A549 (cell line): Measurements from ENCODE around the gene COX19. TPM values are rescaled to one million over a fixed set of nuclear protein-coding genes. Genes with fewer than 3 reads are reported as not detected.

Experiments
- ATAC-seq, 2 experiments: fragments of 200-7000 bp in 1 of 2; fragments of >200 bp in 1 of 2; cut with Nextera tagmentation in 1 of 2; cut with Tn5 transposase in 1 of 2; 3 replicates each; pipeline versions ENCODE4 v1.8.0 to v1.9.1; 2018 to 2020; ENCODE audit warnings: mild to moderate bottlenecking in 1 of 2, moderate library complexity in 1 of 2
- CTCF ChIA-PET: fragments of 300-600 bp; sonication (Branson Sonifier 250); formaldehyde crosslinking; extraction: SDS; loops from one replicate; lab custom pipeline; 2021; ENCODE audit warnings: antibody characterized with exemption, inconsistent platforms; lab: Yijun Ruan, JAX
- POLR2A ChIA-PET: fragments of 350-600 bp; formaldehyde crosslinking; extraction: SDS; loops from one replicate; lab custom pipeline; 2021; ENCODE audit warnings: antibody characterized with exemption, inconsistent platforms; lab: Yijun Ruan, JAX
- DNase-seq, 2 experiments: peaks; one replicate each; pipeline versions ENCODE4 v3.0.0 to v3.0.0-alpha.2; 2011 to 2016; ENCODE audit warnings: low read depth in 1 of 2, low spot score in 1 of 2
- FAIRE-seq: peaks from 2 replicates; lab custom pipeline; 2011; peaks lifted over from hg19 to GRCh38; lab: Jason Lieb, UNC
- H3K27ac ChIP-seq, 2 experiments: fragments of >200 bp; sonication (Bioruptor Twin); formaldehyde crosslinking; 3 replicates each; pipeline ENCODE4 v1.5.1; 2016 to 2017
- H3K4me1 ChIP-seq: fragments of >200 bp; sonication (Bioruptor Twin); formaldehyde crosslinking; 3 replicates; pipeline ENCODE4 v1.6.1; 2016
- H3K4me2 ChIP-seq: fragments of >200 bp; sonication (Bioruptor Twin); formaldehyde crosslinking; 3 replicates; pipeline ENCODE4 v1.6.1; 2016
- H3K4me3 ChIP-seq: fragments of >200 bp; sonication (Bioruptor Twin); formaldehyde crosslinking; 3 replicates; pipeline ENCODE4 v1.5.1; 2016
- H3K9me3 ChIP-seq: fragments of >200 bp; sonication (Bioruptor Twin); formaldehyde crosslinking; 3 replicates; pipeline ENCODE4 v1.6.1; 2016
- BHLHE40 ChIP-seq: IDR thresholded peaks from 2 replicates; pipeline ENCODE4 v1.6.1; 2012; ENCODE audit warnings: low read depth, low read length, inconsistent platforms
- CBX2 ChIP-seq: fragments of 200-600 bp; sonication (generic); IDR thresholded peaks from 2 replicates; pipeline ENCODE4 v1.6.1; 2016; ENCODE audit warnings: low read depth, mild to moderate bottlenecking, borderline replicate concordance
- EHF ChIP-seq: fragments of 250-450 bp; sonication (Bioruptor Pico); IDR thresholded peaks from 2 replicates; pipeline ENCODE4 v1.5.0; 2020; ENCODE audit warnings: mild to moderate bottlenecking
- ESRRA ChIP-seq: fragments of 150-350 bp; IDR thresholded peaks from 2 replicates; pipeline ENCODE4 v1.6.1; 2014; ENCODE audit warnings: mild to moderate bottlenecking, low read length, borderline replicate concordance
- HDAC2 ChIP-seq: fragments of 200-600 bp; sonication (generic); IDR thresholded peaks from 2 replicates; pipeline ENCODE4 v1.6.1; 2016
- HOXB13 ChIP-seq: fragments of 250-450 bp; sonication (Bioruptor Pico); IDR thresholded peaks from 2 replicates; pipeline ENCODE4 v1.5.0; 2020; ENCODE audit warnings: low read depth, mild to moderate bottlenecking, moderate library complexity
- KDM1A ChIP-seq: fragments of 200-600 bp; sonication (generic); IDR thresholded peaks from 2 replicates; pipeline ENCODE4 v1.6.1; 2016; ENCODE audit warnings: low read depth, mild to moderate bottlenecking
- MAX ChIP-seq: IDR thresholded peaks from 2 replicates; pipeline ENCODE4 v1.6.1; 2012
- NFE2L2 ChIP-seq: fragments of 150-350 bp; conservative IDR thresholded peaks from 2 replicates; pipeline ENCODE4 v1.6.1; 2014; ENCODE audit warnings: low read length
- NR3C1 ChIP-seq: fragments of >200 bp; sonication (Bioruptor Twin); formaldehyde crosslinking; IDR thresholded peaks from 3 replicates; pipeline ENCODE4 v1.6.1; 2017
- POLR2AphosphoS2 ChIP-seq: conservative IDR thresholded peaks from 2 replicates; pipeline ENCODE4 v1.6.1; 2012; ENCODE audit warnings: low read length, improper control_type of control experiment, inconsistent platforms
- RNF2 ChIP-seq: fragments of 200-600 bp; sonication (generic); IDR thresholded peaks from 2 replicates; pipeline ENCODE4 v1.6.1; 2016; ENCODE audit warnings: low read depth, mild to moderate bottlenecking, antibody characterized with exemption, moderate library complexity, borderline replicate concordance
- SMC3 ChIP-seq: fragments of >200 bp; sonication (Bioruptor Twin); formaldehyde crosslinking; IDR thresholded peaks from 3 replicates; pipeline ENCODE4 v1.6.1; 2018; ENCODE audit warnings: inconsistent platforms
- SREBF2 ChIP-seq: fragments of 450-650 bp; IDR thresholded peaks from 2 replicates; pipeline ENCODE4 v1.6.1; 2014; ENCODE audit warnings: mild to moderate bottlenecking, moderate library complexity
- ZC3H11A ChIP-seq: fragments of 450-650 bp; IDR thresholded peaks from 2 replicates; pipeline ENCODE4 v1.6.1; 2014; ENCODE audit warnings: antibody characterized with exemption, mild to moderate bottlenecking
- WGBS: methylation state at CpG from one replicate; pipeline ENCODE4 v1.1.6; 2017; ENCODE audit errors: missing lambda C conversion rate; 5-methylcytosine and 5-hydroxymethylcytosine counted together
- polyA plus RNA-seq, 4 experiments: library from polyadenylated mRNA; depleted of rRNA in 3 of 4; stranded (reverse); fragments of >200 nt; fragmentation: RNase III in 1 of 4; extraction: RNeasy Plus Mini Kit Qiagen cat#74134 plus additional on column Dnase treatment in 1 of 4; gene quantifications; 2 replicates in 3 of 4; 3 replicates in 1 of 4; pipeline ENCODE4 v1.2.3, GENCODE V29; 2011 to 2017
- TF ChIP-seq, protein P1 (sequence below): fragments of 200-600 bp; sonication (generic); IDR thresholded peaks from 2 replicates; pipeline ENCODE4 v1.6.1; 2016; ENCODE audit warnings: antibody characterized with exemption, mild to moderate bottlenecking, moderate library complexity
- TF ChIP-seq, protein P2 (sequence below): fragments of >200 bp; sonication (Bioruptor Twin); formaldehyde crosslinking; IDR thresholded peaks from 3 replicates; pipeline ENCODE4 v1.6.1; 2016
- TF ChIP-seq, protein P3 (sequence below): fragments of >200 bp; sonication (Bioruptor Twin); formaldehyde crosslinking; IDR thresholded peaks from 3 replicates; pipeline ENCODE4 v1.5.1; 2016

The COX19 gene
- polyA plus RNA-seq, 2 of the 4 experiments (the other 2 are of a cell fraction): 6.2 to 7.6 TPM

- 90% methylated on average over 19 of the region's 25 CpGs for WGBS
- POLR2A ChIA-PET: interaction anchor here (0.6 kb wide), 1 partner anchor 25 kb away, joined by 3 read pairs; no protein-coding TSS in a partner anchor
- Histone ChIP-seq H3K27ac (no peak overlapping the region), H3K9me3 (no peaks in the 10 kb centered on the region), H3K4me3 (no peak overlapping the region), H3K4me2 (no peak overlapping the region), H3K4me1 (no peaks in the 10 kb centered on the region; the same call in 2 of the 3 replicates)
- no peak for DNase-seq
- TF ChIP-seq HOXB13 (CRISPR knock-in tag): no peak
- TF ChIP-seq ESRRA: no peak
- TF ChIP-seq, protein P1, sequence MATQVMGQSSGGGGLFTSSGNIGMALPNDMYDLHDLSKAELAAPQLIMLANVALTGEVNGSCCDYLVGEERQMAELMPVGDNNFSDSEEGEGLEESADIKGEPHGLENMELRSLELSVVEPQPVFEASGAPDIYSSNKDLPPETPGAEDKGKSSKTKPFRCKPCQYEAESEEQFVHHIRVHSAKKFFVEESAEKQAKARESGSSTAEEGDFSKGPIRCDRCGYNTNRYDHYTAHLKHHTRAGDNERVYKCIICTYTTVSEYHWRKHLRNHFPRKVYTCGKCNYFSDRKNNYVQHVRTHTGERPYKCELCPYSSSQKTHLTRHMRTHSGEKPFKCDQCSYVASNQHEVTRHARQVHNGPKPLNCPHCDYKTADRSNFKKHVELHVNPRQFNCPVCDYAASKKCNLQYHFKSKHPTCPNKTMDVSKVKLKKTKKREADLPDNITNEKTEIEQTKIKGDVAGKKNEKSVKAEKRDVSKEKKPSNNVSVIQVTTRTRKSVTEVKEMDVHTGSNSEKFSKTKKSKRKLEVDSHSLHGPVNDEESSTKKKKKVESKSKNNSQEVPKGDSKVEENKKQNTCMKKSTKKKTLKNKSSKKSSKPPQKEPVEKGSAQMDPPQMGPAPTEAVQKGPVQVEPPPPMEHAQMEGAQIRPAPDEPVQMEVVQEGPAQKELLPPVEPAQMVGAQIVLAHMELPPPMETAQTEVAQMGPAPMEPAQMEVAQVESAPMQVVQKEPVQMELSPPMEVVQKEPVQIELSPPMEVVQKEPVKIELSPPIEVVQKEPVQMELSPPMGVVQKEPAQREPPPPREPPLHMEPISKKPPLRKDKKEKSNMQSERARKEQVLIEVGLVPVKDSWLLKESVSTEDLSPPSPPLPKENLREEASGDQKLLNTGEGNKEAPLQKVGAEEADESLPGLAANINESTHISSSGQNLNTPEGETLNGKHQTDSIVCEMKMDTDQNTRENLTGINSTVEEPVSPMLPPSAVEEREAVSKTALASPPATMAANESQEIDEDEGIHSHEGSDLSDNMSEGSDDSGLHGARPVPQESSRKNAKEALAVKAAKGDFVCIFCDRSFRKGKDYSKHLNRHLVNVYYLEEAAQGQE: no peak
- TF ChIP-seq NFE2L2: no peak
- no peak for TF ChIP-seq EHF (CRISPR knock-in tag)
- no peak for TF ChIP-seq CBX2
- TF ChIP-seq SMC3: no peak
- TF ChIP-seq NR3C1: no peak
- CTCF ChIA-PET: interaction anchor here (1.1 to 14.9 kb wide), 4 partner anchors 24 to 155 kb away, joined by 3 to 138 read pairs (median 26); no protein-coding TSS in a partner anchor
- no peak for ATAC-seq
- no peak for FAIRE-seq
Observed at GRCh38 chr7:1021931-1022330, 46.6 kb upstream of the COX19 start.

- ATAC-seq (no peak), DNase-seq (no peak), FAIRE-seq (no peak)
- CTCF ChIA-PET: interaction anchor here (1.1 to 14.9 kb wide), 3 partner anchors 24 to 44 kb away, joined by 6 to 138 read pairs (median 47); no protein-coding TSS in a partner anchor
- Histone ChIP-seq H3K4me2 (no peak overlapping the region), H3K4me3 (no peak overlapping the region), H3K27ac (no peak overlapping the region), H3K9me3 (no peaks in the 10 kb centered on the region), H3K4me1 (no peaks in the 10 kb centered on the region)
- 85% methylated on average over 6 of the region's 7 CpGs for WGBS
- POLR2A ChIA-PET: interaction anchor here (0.6 kb wide), 1 partner anchor 25 kb away, joined by 3 read pairs; no protein-coding TSS in a partner anchor
- TF ChIP-seq SMC3 (no peak), RNF2 (no peak), HDAC2 (no peak), KDM1A (no peak), SREBF2 (no peak), ZC3H11A (no peak), MAX (no peak), POLR2AphosphoS2 (no peak), ESRRA (no peak)
- TF ChIP-seq, protein P2, sequence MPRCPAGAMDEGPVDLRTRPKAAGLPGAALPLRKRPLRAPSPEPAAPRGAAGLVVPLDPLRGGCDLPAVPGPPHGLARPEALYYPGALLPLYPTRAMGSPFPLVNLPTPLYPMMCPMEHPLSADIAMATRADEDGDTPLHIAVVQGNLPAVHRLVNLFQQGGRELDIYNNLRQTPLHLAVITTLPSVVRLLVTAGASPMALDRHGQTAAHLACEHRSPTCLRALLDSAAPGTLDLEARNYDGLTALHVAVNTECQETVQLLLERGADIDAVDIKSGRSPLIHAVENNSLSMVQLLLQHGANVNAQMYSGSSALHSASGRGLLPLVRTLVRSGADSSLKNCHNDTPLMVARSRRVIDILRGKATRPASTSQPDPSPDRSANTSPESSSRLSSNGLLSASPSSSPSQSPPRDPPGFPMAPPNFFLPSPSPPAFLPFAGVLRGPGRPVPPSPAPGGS: no peak
Observed at GRCh38 chr7:1021366-1021765, 46.0 kb upstream of the COX19 start.

DNA sequence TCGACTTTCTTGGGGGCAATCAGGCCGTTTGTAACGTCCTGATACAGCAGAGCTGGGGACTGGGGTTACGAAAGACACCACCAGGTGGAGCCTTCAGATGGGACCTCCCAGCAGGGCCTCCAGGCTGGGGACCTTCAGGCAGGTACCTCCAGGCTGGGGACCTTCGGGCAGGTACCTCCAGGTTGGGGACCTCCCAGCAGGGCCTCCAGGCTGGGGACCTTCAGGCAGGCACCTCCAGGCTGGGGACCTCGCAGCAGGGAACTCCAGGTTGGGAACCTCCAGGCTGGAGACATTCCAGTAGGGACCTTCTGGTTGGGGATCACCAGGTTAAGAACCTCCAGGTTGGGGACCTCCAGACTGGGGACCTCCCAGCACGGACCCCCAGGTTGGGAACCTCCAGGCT lies 45.5 kb upstream of the COX19 start:
- ATAC-seq: peak in 1 of 2 experiments; percentile 54; a peak in 3 of 6 replicates
- Histone ChIP-seq H3K4me3 (no peak overlapping the region), H3K27ac (no peak overlapping the region), H3K4me2 (no peak overlapping the region), H3K4me1 (no peaks in the 10 kb centered on the region), H3K9me3 (no peaks in the 10 kb centered on the region)
- ChIA-PET CTCF (interaction anchor here (0.7 to 14.9 kb wide), 5 partner anchors 28 to 155 kb away, joined by 3 to 138 read pairs (median 5); no protein-coding TSS in a partner anchor), POLR2A (no interaction called here)
- no peak for DNase-seq
- 74% methylated on average over 6 of the region's 7 CpGs for WGBS
- no peak for FAIRE-seq
- TF ChIP-seq BHLHE40: no peak
- TF ChIP-seq, protein P3, sequence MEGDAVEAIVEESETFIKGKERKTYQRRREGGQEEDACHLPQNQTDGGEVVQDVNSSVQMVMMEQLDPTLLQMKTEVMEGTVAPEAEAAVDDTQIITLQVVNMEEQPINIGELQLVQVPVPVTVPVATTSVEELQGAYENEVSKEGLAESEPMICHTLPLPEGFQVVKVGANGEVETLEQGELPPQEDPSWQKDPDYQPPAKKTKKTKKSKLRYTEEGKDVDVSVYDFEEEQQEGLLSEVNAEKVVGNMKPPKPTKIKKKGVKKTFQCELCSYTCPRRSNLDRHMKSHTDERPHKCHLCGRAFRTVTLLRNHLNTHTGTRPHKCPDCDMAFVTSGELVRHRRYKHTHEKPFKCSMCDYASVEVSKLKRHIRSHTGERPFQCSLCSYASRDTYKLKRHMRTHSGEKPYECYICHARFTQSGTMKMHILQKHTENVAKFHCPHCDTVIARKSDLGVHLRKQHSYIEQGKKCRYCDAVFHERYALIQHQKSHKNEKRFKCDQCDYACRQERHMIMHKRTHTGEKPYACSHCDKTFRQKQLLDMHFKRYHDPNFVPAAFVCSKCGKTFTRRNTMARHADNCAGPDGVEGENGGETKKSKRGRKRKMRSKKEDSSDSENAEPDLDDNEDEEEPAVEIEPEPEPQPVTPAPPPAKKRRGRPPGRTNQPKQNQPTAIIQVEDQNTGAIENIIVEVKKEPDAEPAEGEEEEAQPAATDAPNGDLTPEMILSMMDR: peak; percentile 15; the same call in 1 of the 3 replicates
